ENCODE data around the gene PGBD5.

DNA sequence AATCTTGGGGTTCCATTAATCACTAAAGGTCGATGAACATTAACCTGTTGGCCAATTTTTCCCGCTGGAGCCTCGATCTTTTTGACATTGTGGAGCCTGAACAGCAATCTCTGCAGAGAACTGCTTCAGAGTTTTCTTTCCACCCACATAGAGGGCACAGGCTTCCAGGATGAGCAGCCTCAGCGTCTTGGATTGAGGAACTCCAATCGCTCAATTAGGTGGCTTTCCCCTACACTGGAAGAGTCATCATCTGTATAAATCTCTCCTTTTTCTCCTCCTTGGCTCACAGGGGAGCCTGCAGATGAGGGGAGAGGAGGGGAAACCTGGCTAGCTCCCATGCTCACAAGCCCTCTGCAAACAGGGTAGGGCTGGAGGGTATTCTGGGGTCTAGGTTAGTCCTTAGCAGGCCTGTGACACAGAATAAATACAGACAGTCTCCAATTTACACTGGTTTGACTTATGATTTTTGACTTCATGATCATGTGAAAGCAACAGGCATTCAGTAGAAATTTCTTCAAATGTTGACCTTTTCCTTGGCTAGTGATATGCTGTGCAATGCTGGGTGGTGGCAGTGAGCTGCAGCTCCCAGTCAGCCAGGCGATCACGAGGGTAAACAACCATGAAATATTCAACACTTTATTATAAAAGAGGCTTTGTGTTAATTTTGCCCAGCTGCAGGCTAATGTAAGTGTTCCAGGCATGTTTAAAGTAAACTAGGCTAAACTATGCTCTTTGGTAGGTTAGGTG is 80.8 kb downstream of the PGBD5 start:
- TF ChIP-seq FOXK1 (CRISPR knock-in tag; IDR thresholded peaks at IDR 0.05; ENCODE audit: borderline replicate concordance, low read depth) (no peak), TEAD2 (CRISPR knock-in tag; IDR thresholded peaks at IDR 0.05) (no peak), RFX1 (IDR thresholded peaks at IDR 0.05) (no peak), POLR2AphosphoS5 (IDR thresholded peaks at IDR 0.05; ENCODE audit: low read depth, low read length) (no peak), TSC22D2 (CRISPR knock-in tag; IDR thresholded peaks at IDR 0.05; ENCODE audit: borderline replicate concordance) (no peak), ZNF260 (CRISPR knock-in tag; IDR thresholded peaks at IDR 0.05; ENCODE audit: borderline replicate concordance, low read depth) (no peak)
- TF ChIP-seq, protein P1, sequence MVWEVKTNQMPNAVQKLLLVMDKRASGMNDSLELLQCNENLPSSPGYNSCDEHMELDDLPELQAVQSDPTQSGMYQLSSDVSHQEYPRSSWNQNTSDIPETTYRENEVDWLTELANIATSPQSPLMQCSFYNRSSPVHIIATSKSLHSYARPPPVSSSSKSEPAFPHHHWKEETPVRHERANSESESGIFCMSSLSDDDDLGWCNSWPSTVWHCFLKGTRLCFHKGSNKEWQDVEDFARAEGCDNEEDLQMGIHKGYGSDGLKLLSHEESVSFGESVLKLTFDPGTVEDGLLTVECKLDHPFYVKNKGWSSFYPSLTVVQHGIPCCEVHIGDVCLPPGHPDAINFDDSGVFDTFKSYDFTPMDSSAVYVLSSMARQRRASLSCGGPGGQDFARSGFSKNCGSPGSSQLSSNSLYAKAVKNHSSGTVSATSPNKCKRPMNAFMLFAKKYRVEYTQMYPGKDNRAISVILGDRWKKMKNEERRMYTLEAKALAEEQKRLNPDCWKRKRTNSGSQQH (CRISPR knock-in tag; IDR thresholded peaks at IDR 0.05; ENCODE audit: low read depth) = no peak
- TF ChIP-seq, protein P2, sequence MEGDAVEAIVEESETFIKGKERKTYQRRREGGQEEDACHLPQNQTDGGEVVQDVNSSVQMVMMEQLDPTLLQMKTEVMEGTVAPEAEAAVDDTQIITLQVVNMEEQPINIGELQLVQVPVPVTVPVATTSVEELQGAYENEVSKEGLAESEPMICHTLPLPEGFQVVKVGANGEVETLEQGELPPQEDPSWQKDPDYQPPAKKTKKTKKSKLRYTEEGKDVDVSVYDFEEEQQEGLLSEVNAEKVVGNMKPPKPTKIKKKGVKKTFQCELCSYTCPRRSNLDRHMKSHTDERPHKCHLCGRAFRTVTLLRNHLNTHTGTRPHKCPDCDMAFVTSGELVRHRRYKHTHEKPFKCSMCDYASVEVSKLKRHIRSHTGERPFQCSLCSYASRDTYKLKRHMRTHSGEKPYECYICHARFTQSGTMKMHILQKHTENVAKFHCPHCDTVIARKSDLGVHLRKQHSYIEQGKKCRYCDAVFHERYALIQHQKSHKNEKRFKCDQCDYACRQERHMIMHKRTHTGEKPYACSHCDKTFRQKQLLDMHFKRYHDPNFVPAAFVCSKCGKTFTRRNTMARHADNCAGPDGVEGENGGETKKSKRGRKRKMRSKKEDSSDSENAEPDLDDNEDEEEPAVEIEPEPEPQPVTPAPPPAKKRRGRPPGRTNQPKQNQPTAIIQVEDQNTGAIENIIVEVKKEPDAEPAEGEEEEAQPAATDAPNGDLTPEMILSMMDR (CRISPR knock-in tag; IDR thresholded peaks at IDR 0.05) = no peak
